Fibroblast of lung (primary cell): ENCODE data around the gene LARP4B. TPM values are rescaled to one million over a fixed set of nuclear protein-coding genes. Genes with fewer than 3 reads are reported as not detected.
"Not testable (repeated sequence)": the region's sequence is repeated elsewhere in the genome, so short reads cannot be mapped to it uniquely, and the experiment has no call there.

ENCODE experiments used
- DNase-seq, 2 donors: peaks; one replicate each; pipeline versions ENCODE4 v3.0.0 to v3.0.0-alpha.2; 2010; ENCODE audit warnings: low read depth in 2 of 2
- H2AFZ ChIP-seq: 2 replicates; pipeline ENCODE4 v1.5.1; 2012; ENCODE audit warnings: low read length, control low read depth, inconsistent platforms
- H3K27ac ChIP-seq: 2 replicates; pipeline ENCODE4 v1.5.1; 2011; ENCODE audit warnings: low read length, control low read depth; ENCODE audit not compliant: insufficient read depth
- H3K27me3 ChIP-seq: 2 replicates; pipeline ENCODE4 v1.5.1; 2011; ENCODE audit warnings: mild to moderate bottlenecking, low read length; ENCODE audit not compliant: control insufficient read depth, insufficient read depth
- H3K36me3 ChIP-seq: 2 replicates; pipeline ENCODE4 v1.5.1; 2011; ENCODE audit warnings: low read length; ENCODE audit not compliant: control insufficient read depth, insufficient read depth
- H3K4me1 ChIP-seq: 2 replicates; pipeline ENCODE4 v1.5.1; 2011; ENCODE audit warnings: low read length; ENCODE audit not compliant: control insufficient read depth, insufficient read depth; ENCODE audit errors: extremely low read depth
- H3K4me2 ChIP-seq: 2 replicates; pipeline ENCODE4 v1.5.1; 2011; ENCODE audit warnings: low read length, control low read depth; ENCODE audit not compliant: insufficient read depth; ENCODE audit errors: extremely low read depth
- H3K4me3 ChIP-seq, 4 experiments: fragments of 200-600 bp in 1 of 4; sonication (generic) in 1 of 4; replicated peaks in 1 of 4; 2 replicates each; pipeline ENCODE4 v1.5.1; 2011 to 2016; ENCODE audit warnings: low read length in 4 of 4, low read depth in 3 of 4, mild to moderate bottlenecking in 3 of 4, control low read depth in 2 of 4, inconsistent platforms in 1 of 4, mixed read lengths in 1 of 4; ENCODE audit not compliant: insufficient read depth in 1 of 4; ENCODE audit errors: control extremely low read depth in 1 of 4
- H3K79me2 ChIP-seq: 2 replicates; pipeline ENCODE4 v1.5.1; 2012; ENCODE audit warnings: mild to moderate bottlenecking, low read length, inconsistent platforms; ENCODE audit not compliant: control insufficient read depth, insufficient read depth
- H3K9ac ChIP-seq: 2 replicates; pipeline ENCODE4 v1.5.1; 2011; ENCODE audit warnings: mild to moderate bottlenecking, low read length, control low read depth; ENCODE audit not compliant: insufficient read depth
- H3K9me3 ChIP-seq: 2 replicates; pipeline ENCODE4 v1.5.1; 2012; ENCODE audit warnings: low read depth, low read length; ENCODE audit not compliant: control insufficient read depth, insufficient read depth
- H4K20me1 ChIP-seq: 2 replicates; pipeline ENCODE4 v1.5.1; 2011; ENCODE audit warnings: low read length; ENCODE audit not compliant: control insufficient read depth, insufficient read depth; ENCODE audit errors: extremely low read depth
- CTCF ChIP-seq, 2 donors: IDR thresholded peaks in 1 of 2; conservative IDR thresholded peaks in 1 of 2; 1 replicate in 1 of 2; 2 replicates in 1 of 2; pipeline ENCODE4 v1.5.1; 2011 to 2012; ENCODE audit warnings: low read length in 2 of 2, control low read depth in 1 of 2, inconsistent platforms in 1 of 2, low read depth in 1 of 2, mild to moderate bottlenecking in 1 of 2
- EZH2 ChIP-seq: IDR thresholded peaks from 2 replicates; pipeline ENCODE4 v1.5.1; 2012; ENCODE audit warnings: low read length, control low read depth, mild to moderate bottlenecking; ENCODE audit errors: missing control alignments
- polyA plus RNA-seq, 2 donors: library from polyadenylated mRNA; depleted of rRNA in 1 of 2; stranded (reverse) in 1 of 2; unstranded in 1 of 2; fragments of >200 nt; gene quantifications; 2 replicates each; pipeline ENCODE4 v1.2.1, GENCODE V29; 2011 to 2012; ENCODE audit warnings: missing spikeins in 1 of 2
- total RNA-seq: library from RNA; depleted of rRNA; stranded (reverse); fragments of >200 nt; gene quantifications from 2 replicates; pipeline ENCODE4 v1.2.1, GENCODE V29; 2014

LARP4B gene
- total and polyA plus RNA-seq, 2 donors (not counting 1 experiment from before 2014, with no cell fraction given) = 25.4 to 38.6 TPM

GRCh38 chr10:770975-771374 is 160.5 kb downstream of the LARP4B start:
- Histone ChIP-seq H3K9me3 (no peaks in the 10 kb centered on the region), H4K20me1 (no peaks in the 10 kb centered on the region), H2AFZ (no peak overlapping the region), H3K4me1 (no peaks in the 10 kb centered on the region), H3K4me2 (no peak overlapping the region), H3K27me3 (no peaks in the 10 kb centered on the region), H3K9ac (no peak overlapping the region), H3K79me2 (no peaks in the 10 kb centered on the region), H3K27ac (no peak overlapping the region), H3K4me3 (no peak overlapping the region), H3K36me3 (no peaks in the 10 kb centered on the region)
- TF ChIP-seq CTCF (conservative IDR thresholded peaks at IDR 0.05 in 1 of 2, IDR thresholded peaks at IDR 0.05 in 1 of 2; ENCODE audit: low read depth in 1 of 2, low read length in 2 of 2) (no peak), EZH2 (no peak)
- DNase-seq = no peak

- not testable (repeated sequence) for H3K36me3 ChIP-seq, H4K20me1 ChIP-seq, H3K27me3 ChIP-seq, H3K79me2 ChIP-seq, H3K4me2 ChIP-seq, H3K9ac ChIP-seq, H3K4me1 ChIP-seq, H3K9me3 ChIP-seq, H3K27ac ChIP-seq, H2AFZ ChIP-seq, H3K4me3 ChIP-seq, DNase-seq
Measured at GRCh38 chr10:770048-770712, 161.3 kb downstream of the LARP4B start.

- H3K9ac ChIP-seq = no peak overlapping the region
- no peak overlapping the region for H3K27ac ChIP-seq
- H3K36me3 ChIP-seq = no peaks in the 10 kb centered on the region
- no peaks in the 10 kb centered on the region for H4K20me1 ChIP-seq
- no peaks in the 10 kb centered on the region for H3K27me3 ChIP-seq
- H3K9me3 ChIP-seq = no peaks in the 10 kb centered on the region
- TF ChIP-seq CTCF (conservative IDR thresholded peaks at IDR 0.05 in 1 of 2, IDR thresholded peaks at IDR 0.05 in 1 of 2; ENCODE audit: low read depth in 1 of 2, low read length in 2 of 2) (no peak), EZH2 (no peak)
- DNase-seq = no peak
- no peaks in the 10 kb centered on the region for H3K4me1 ChIP-seq
- H3K4me3 ChIP-seq = no peak overlapping the region
- H3K79me2 ChIP-seq = no peaks in the 10 kb centered on the region
- H3K4me2 ChIP-seq = no peak overlapping the region
- no peak overlapping the region for H2AFZ ChIP-seq
Measured at GRCh38 chr10:767794-768193, 163.7 kb downstream of the LARP4B start.
